Daoy (cell line): ENCODE results near the gene PRSS23. TPM values are rescaled to one million over a fixed set of nuclear protein-coding genes. Genes with fewer than 3 reads are reported as not detected.
"Not testable (repeated sequence)": the region's sequence is repeated elsewhere in the genome, so short reads cannot be mapped to it uniquely, and the experiment has no call there.

ENCODE experiments used
- DNase-seq: peaks from one replicate; pipeline ENCODE4 v3.0.0-alpha.2; 2015; ENCODE audit warnings: low read depth
- total RNA-seq: library from RNA; depleted of rRNA; stranded (reverse); fragments of >200 nt; shearing (Covaris generic); gene quantifications from 2 replicates; pipeline ENCODE4 v1.2.3, GENCODE V29; 2014; rRNA removed

PRSS23 gene, protein sequence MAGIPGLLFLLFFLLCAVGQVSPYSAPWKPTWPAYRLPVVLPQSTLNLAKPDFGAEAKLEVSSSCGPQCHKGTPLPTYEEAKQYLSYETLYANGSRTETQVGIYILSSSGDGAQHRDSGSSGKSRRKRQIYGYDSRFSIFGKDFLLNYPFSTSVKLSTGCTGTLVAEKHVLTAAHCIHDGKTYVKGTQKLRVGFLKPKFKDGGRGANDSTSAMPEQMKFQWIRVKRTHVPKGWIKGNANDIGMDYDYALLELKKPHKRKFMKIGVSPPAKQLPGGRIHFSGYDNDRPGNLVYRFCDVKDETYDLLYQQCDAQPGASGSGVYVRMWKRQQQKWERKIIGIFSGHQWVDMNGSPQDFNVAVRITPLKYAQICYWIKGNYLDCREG
- 97.4 and 104 TPM in 2 replicates for total RNA-seq

GRCh38 chr11:86800076-86800959 is at the start of gene PRSS23:
Gene PRSS23, plus strand, starts transcription at chr11:86800542. Its CDS starts 7,102 bp downstream, at chr11:86807644.
- DNase-seq: peak; percentile 81

DNA sequence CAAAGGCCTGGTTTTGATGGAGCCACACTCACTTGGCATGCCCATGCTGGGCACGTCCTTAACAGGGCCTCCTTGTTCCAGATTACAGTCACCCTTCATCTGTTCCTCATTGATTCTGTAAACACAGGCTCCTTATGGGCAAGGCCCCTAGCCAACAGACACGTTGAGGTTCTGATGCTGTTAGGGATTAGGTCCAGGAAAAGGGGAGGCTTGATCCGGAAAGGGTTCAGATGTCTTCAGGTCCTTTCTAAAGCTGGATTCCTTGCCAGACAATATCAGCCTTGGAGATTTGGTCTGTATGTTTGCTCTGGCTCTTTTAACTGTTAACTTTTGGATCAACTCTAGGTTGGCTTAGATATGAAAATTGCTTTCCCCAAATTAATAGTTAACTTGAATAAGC is 46.9 kb upstream of the PRSS23 start:
- no peak for DNase-seq

- no peak for DNase-seq
Measured at GRCh38 chr11:86755146-86755545, 45.2 kb upstream of the PRSS23 start.

- no peak for DNase-seq
Measured at GRCh38 chr11:86758171-86758570, 42.2 kb upstream of the PRSS23 start.

GRCh38 chr11:86760577-86760976 is 39.8 kb upstream of the PRSS23 start:
- no peak for DNase-seq

- DNase-seq: no peak
Measured at GRCh38 chr11:86761978-86762377, 38.4 kb upstream of the PRSS23 start.

- DNase-seq: no peak
Measured at GRCh38 chr11:86765203-86765602, 35.1 kb upstream of the PRSS23 start.

- no peak for DNase-seq
Measured at GRCh38 chr11:86765878-86766277, 34.5 kb upstream of the PRSS23 start.

GRCh38 chr11:86769219-86769618 is 31.1 kb upstream of the PRSS23 start:
- DNase-seq: no peak

DNA sequence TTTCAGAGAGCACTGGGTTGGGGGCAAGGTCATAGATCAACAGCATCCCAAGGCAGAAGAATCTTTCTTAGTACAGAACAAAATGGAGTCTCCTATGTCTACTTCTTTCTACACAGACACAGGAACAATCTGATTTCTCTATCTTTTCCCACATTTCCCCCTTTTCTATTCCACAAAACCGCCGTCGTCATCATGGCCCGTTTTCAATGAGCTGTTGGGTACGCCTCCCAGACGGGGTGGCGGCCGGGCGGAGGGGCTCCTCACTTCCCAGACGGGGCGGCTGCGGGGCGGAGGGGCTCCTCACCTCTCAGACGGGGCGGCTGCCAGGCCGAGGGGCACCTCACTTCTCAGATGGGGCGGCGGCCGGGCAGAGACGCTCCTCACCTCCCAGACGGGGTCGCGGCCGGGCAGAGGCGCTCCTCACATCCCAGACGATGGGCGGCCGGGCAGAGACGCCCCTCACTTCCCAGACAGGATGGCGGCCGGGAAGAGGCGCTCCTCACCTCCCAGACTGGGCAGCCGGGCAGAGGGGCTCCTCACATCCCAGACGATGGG is 29.8 kb upstream of the PRSS23 start:
- DNase-seq: not testable (repeated sequence)

DNA sequence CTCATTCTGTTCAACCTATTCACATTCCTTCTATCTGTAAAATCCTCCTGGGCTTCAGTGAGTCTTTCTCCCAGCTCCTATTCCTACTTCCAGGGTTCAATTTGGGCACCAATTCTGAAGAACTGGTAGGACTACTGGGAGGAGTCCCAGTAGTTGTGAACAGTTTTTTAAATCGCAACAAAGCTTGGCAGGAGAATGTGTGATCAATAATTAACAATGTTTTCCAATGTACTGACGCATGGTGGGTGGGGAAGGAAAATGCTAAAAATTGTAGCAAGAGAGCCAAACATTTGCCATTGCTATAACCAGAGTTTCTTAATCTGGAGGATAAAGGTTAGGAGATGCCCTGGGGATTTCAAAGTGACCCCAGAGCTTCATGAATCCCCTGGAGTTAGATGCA is 27.3 kb upstream of the PRSS23 start:
- DNase-seq: no peak

- no peak for DNase-seq
Measured at GRCh38 chr11:86773513-86774252, 26.7 kb upstream of the PRSS23 start.

GRCh38 chr11:86774417-86774816 is 25.9 kb upstream of the PRSS23 start:
- DNase-seq: no peak

DNA sequence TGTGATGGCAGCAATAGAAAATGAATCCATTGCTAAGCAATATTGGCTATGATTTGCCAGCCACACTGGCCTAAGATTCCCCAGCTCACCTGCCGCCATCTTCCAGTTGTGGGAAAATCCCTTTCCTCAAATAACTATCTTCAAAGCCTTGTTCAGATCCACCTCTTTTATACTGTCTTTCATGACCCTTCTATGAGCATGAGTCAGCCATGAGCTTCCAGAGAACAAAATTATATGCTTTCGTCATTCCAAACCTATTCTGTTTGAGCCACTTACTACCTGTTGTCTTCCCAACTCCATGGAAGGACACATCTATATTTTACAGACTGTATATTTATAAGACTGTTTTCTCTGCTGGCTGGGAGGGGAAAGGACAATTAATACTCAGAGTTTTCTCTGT is 25.0 kb upstream of the PRSS23 start:
- no peak for DNase-seq

- DNase-seq: no peak
Measured at GRCh38 chr11:86781546-86781945, 18.8 kb upstream of the PRSS23 start.

GRCh38 chr11:86782742-86783141 is 17.6 kb upstream of the PRSS23 start:
- DNase-seq: no peak

DNA sequence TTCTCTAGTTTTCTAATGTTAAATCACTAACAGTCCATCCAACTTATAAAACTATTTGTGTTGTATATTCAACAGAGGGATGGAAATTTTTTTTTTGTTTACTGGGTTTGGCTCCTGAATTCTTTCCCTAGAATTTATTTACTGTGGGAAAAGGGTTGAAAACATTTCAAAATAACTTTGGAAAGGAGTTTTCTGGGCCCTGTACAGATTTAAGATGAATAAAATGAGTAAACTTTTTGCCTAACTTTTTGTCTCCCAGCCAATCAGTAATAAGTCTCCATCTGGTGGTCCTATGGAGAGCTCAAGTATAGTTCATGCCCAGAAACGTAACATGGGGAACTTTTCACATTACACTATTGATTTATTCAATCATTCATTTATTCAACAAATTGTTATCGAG is 16.7 kb upstream of the PRSS23 start:
- DNase-seq: no peak

DNA sequence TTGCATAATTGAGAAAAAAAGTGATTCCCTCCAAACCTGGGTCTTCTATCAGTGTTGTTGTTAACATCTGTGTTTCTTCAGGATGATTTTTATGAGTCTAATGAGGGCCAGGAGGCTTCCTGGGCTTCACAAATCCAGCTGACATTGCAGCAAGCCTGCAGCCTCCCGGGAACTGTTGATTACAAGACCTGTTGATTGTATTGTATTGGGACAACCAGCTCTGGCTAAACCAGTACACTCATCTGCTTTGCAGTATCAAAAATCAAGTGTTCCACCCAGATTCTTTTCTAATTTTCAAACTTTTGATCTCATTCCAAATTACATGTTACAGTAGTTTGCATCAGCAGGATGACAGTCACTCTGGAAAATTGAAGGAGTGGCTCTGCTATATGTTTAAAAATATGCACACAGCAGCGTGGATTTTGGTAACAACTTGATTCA is 16.1 kb upstream of the PRSS23 start:
- DNase-seq: no peak

- DNase-seq: no peak
Measured at GRCh38 chr11:86785576-86785975, 14.8 kb upstream of the PRSS23 start.

- DNase-seq: no peak
Measured at GRCh38 chr11:86787018-86787536, 13.3 kb upstream of the PRSS23 start.

DNA sequence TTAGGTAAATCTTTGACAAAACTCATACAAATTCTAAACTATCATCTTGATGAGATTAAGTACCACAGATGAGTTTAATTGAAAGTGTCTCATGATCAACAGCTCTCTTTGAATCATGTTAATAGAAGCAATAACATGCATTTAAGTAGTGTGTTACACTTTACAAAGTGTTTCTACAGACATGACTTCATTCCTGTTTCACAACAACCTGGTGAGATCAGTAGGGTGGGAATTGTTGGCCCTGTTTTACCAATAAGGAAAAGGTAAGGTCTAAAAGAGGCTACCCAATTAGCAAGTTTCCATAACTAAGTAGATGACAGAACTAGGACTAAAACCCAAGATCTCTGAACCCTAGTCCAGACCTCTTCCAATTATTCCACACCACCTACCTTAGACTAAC is 12.7 kb upstream of the PRSS23 start:
- no peak for DNase-seq
